GM18867 (cell line): ENCODE measurements around the gene RAET1G.
"Not testable (repeated sequence)": the region's sequence is repeated elsewhere in the genome, so short reads cannot be mapped to it uniquely, and the experiment has no call there.

ENCODE experiments used
- ATAC-seq: cut with Tn5 transposase; IDR thresholded peaks from one replicate; pipeline ENCODE4 v1.9.1; 2021; ENCODE audit warnings: mild to moderate bottlenecking, moderate library complexity; ENCODE audit not compliant: unreplicated experiment

Gene RAET1G

DNA sequence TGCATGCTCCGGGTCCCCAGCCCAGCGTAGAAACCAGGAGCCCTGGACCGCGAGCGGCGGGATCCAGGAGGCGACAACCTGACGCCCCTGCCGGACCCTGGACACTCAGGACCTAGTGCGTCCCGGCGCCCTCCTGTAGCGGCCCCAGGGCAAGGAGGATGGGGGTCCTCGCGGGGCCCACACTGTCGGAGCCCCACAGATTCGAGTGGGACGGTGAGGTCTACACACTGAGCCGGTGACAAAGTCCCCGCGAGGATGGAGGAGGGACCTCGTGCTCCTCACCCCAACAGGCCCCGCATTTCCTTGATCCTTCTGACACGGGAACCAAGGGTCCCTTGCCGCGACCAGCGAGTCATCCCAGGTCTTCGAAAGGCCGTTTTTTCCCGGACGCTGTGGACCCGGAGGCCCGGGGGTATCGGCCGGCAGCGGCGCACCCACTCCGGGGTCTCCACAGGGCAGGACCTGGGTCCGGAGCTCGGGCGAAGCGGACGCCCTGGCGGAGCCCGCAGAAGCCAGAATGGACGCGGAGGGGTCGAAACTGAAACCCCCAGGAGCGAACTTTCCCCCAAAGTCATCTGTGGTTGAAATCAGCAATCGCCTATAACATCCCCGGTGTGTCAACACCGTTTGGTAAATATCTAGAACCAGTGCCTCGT, 31.5 kb upstream of the RAET1G start:
- ATAC-seq = not testable (repeated sequence)

DNA sequence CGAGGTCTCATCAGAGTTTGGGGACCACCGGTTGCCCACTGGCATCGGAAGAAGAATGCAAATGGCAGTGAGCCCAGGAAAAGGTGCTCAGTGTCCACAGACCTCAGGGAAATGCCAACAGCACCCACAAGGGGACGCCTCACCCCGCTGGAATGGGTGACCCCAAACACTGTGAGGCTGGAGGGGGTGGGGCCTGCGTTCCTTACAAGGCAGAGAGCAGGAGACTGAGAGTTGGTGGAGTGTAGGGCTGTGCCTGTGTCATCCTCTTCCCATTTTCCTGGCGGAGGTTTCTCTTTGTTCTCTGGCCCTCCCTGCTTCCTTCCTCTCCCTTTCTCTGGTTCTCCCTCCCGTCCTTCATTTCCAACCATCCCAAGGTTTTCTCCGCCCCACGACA, 31.0 kb upstream of the RAET1G start:
- not testable (repeated sequence) for ATAC-seq

DNA sequence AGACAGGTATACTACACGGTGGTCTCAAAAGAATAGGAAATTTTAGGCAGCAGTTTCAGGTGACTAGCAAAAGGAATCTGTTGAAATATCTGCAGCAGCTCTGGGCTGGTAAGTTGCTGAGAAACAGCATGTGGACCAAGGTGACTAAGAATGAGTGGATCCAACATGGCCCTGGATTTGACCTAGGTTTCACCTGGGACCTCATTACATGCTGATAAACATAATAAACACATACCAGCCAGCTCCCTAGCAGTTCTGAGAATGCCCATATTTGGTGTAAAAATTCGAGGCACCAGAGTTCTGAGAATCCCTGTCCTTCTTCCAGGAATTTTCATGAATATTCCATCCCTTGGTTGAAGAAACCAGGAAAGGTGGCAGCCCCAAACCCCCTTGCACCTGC, 30.5 kb upstream of the RAET1G start:
- not testable (repeated sequence) for ATAC-seq

- ATAC-seq = no peak
Observed at GRCh38 chr6:149951626-149952025, 28.7 kb upstream of the RAET1G start.

GRCh38 chr6:149951096-149951495, 28.2 kb upstream of the RAET1G start:
- ATAC-seq = no peak

- no peak for ATAC-seq
Observed at GRCh38 chr6:149950423-149950822, 27.5 kb upstream of the RAET1G start.

- ATAC-seq = no peak
Observed at GRCh38 chr6:149948616-149949015, 25.7 kb upstream of the RAET1G start.

GRCh38 chr6:149948011-149948410, 25.1 kb upstream of the RAET1G start:
- ATAC-seq = no peak

DNA sequence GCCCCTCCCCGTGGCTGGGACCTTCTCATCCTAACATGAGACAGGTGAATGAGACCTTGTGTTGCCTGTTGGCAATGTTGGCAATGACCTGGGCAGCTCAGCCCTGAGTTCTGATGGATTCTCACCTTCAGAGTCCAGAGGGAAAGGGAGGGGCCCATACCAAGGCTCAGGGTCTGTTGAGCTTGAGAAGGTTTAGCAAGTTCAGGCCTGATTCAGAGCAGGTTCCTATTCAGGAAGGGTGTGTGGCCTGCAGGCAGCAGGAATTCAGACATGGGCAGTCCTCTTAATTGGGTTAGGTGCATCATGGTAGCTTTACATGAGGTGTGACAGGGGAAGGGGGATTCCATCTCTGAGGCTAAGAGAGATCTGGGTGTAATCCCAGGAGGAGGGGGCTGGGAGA, 24.6 kb upstream of the RAET1G start:
- not testable (repeated sequence) for ATAC-seq

- ATAC-seq = not testable (repeated sequence)
Observed at GRCh38 chr6:149946631-149947030, 23.7 kb upstream of the RAET1G start.

DNA sequence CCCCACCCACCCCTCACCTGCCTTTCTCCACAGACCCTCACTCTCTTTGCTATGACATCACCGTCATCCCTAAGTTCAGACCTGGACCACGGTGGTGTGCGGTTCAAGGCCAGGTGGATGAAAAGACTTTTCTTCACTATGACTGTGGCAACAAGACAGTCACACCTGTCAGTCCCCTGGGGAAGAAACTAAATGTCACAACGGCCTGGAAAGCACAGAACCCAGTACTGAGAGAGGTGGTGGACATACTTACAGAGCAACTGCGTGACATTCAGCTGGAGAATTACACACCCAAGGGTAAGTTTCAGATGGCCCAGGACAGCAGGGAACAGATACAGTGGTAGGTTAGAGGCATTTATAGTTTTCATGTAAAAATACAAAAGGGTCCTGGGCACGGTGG, 22.4 kb upstream of the RAET1G start:
- not testable (repeated sequence) for ATAC-seq

DNA sequence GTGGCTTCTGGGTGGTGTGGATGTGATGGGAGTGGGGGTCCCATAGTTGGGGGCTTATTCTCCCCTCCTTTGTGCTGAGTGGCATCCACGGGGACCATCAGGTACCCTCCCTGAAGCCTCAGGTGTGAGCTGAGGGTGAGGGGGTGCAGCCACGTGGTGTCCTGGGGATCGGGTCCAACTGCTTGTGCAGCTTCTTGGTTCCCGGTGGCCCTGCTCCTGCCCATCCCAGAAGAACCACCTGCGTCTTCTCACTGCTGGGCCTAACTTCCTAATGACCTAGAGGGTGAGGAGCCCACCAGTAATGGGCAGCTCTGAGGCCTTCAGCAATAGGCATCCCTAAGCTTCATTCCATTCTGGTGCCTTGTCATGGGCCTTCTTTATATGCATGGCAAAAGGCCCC, 20.4 kb upstream of the RAET1G start:
- ATAC-seq = not testable (repeated sequence)

- no peak for ATAC-seq
Observed at GRCh38 chr6:149942461-149942829, 19.5 kb upstream of the RAET1G start.

GRCh38 chr6:149941583-149942460, 18.9 kb upstream of the RAET1G start, which contains the start of gene ULBP2:
TSS of gene ULBP2 (plus strand) at chr6:149942014. CDS start at chr6:149942073, 59 bp downstream.
- ATAC-seq = no peak

DNA sequence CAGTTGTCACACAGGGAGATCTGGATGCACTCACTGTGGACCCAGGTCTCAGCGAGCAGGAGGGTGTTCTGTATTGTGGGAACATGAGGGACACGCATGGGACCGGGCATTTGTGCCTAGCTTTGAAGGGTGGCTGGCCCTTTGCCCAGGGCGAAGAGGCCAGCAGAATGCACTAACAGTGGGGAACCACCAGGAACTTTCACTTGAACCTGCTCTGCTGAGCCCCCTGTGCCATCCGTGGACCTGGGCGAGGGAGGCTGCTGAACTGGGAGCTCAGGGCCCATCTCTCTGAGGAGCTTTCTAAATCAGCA, 17.7 kb upstream of the RAET1G start:
- ATAC-seq = no peak

- ATAC-seq = no peak
Observed at GRCh38 chr6:149939909-149940671, 17.2 kb upstream of the RAET1G start.

DNA sequence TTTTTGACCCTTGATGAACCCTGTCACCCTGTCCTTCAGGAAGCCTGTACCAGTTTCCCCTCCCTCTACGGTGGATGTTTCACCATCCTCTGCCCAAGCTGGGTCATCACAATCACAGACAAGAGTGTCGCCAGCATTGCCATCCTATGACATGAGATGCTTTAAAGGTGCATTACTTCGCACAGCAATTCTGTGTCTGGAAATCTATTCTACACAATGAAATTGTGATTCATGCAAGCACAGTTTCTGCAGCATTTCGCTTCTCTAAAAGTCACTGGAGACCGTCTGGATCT, 16.4 kb upstream of the RAET1G start:
- ATAC-seq = no peak

GRCh38 chr6:149938571-149939355, 15.8 kb upstream of the RAET1G start:
- peak; percentile 87 for ATAC-seq

DNA sequence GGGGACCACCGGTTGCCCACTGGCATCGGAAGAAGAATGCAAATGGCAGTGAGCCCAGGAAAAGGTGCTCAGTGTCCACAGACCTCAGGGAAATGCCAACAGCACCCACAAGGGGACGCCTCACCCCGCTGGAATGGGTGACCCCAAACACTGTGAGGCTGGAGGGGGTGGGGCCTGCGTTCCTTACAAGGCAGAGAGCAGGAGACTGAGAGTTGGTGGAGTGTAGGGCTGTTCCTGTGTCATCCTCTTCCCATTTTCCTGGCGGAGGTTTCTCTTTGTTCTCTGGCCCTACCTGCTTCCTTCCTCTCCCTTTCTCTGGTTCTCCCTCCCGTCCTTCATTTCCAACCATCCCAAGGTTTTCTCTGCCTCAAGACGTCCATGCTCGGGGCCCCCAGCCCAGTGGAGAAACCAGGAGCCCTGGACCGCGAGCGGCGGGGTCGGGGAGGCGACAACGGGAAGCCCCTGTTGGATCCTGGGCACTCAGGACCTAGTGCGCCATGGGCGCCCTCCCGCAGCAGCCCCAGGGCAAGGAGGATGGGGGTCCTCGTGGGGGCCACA, 15.2 kb upstream of the RAET1G start:
- not testable (repeated sequence) for ATAC-seq

GRCh38 chr6:149936743-149937142, 13.8 kb upstream of the RAET1G start:
- ATAC-seq = no peak

- no peak for ATAC-seq
Observed at GRCh38 chr6:149935668-149936067, 12.7 kb upstream of the RAET1G start.
